ENCODE results near the gene MYBPC3. TPM values are rescaled to one million over a fixed set of nuclear protein-coding genes. Genes with fewer than 3 reads are reported as not detected.

MYBPC3 gene
- polyA plus RNA-seq, 1 experiment: not detected

DNA sequence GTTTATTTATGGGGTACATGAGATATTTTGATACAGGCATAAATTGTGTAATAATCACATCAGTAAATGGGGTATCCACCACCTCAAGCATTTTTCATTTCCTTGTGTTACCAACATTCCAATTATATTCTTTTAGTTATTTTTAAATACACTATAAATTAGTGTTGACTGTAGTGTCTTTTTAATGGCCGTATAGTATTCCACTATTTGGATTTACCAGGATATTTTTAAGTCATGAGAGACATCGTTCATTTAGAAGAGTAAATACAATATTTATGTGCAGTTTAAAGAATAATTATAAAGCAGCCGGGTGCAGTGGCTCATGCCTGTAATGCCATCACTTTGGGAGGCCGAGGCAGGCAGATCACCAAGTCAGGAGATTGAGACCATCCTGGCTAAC lies 32.0 kb upstream of the MYBPC3 start:
- Histone ChIP-seq H3K4me3 (ENCODE audit: low read depth, low read length) (no peak overlapping the region), H3K36me3 (ENCODE audit: control insufficient read depth, insufficient read depth, low read length) (no peaks in the 10 kb centered on the region), H3K27me3 (ENCODE audit: control insufficient read depth, insufficient read depth, low read length) (peaks cover 2% of the 10 kb centered on the region; the same call in 1 of the 2 replicates)
- TF ChIP-seq CTCF (IDR thresholded peaks at IDR 0.05; ENCODE audit: insufficient read depth, low read depth, low read length): no peak
- no peak for DNase-seq (ENCODE audit: low read depth)
- ChIA-PET CTCF (interaction anchor here (1.9 kb wide), 1 partner anchor 10 kb away, joined by 9 read pairs; no protein-coding TSS in a partner anchor), POLR2A (no interaction called here)

GRCh38 chr11:47383071-47383470 lies 30.6 kb upstream of the MYBPC3 start:
- ChIA-PET CTCF (interaction anchor here (1.9 kb wide), 1 partner anchor 9 kb away, joined by 9 read pairs; no protein-coding TSS in a partner anchor), POLR2A (no interaction called here)
- no peak for DNase-seq (ENCODE audit: low read depth)
- no peak overlapping the region for H3K4me3 ChIP-seq (ENCODE audit: low read depth, low read length)
- no peak for TF ChIP-seq CTCF (IDR thresholded peaks at IDR 0.05; ENCODE audit: insufficient read depth, low read depth, low read length)
- H3K36me3 ChIP-seq (ENCODE audit: control insufficient read depth, insufficient read depth, low read length): no peaks in the 10 kb centered on the region
- H3K27me3 ChIP-seq (ENCODE audit: control insufficient read depth, insufficient read depth, low read length): peaks cover 2% of the 10 kb centered on the region; the same call in 1 of the 2 replicates

GRCh38 chr11:47380078-47380477 lies 27.6 kb upstream of the MYBPC3 start:
- CTCF ChIA-PET: interaction anchor here (1.7 kb wide), 1 partner anchor 8 kb away, joined by 4 read pairs; no protein-coding TSS in a partner anchor
- POLR2A ChIA-PET: no interaction called here

DNA sequence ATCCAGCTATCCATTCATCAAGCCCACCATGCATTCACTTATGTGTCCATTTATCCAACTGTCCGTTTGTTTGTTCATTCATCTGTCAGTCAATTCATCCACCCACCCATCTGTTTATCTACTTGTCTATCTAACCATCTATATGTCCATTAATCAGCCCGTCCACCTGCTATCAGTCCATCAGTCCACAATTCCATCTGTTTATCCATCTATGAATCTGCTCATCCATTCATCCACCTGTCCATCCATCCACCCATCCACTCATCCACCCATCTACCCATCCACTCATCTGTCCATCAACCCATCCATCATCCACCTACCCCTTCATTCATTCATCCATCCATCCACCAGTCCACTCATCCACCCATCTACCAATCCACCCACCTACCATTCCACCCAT lies 26.8 kb upstream of the MYBPC3 start:
- Histone ChIP-seq H3K27me3 (ENCODE audit: control insufficient read depth, insufficient read depth, low read length) (peaks cover 2% of the 10 kb centered on the region; the same call in 1 of the 2 replicates), H3K4me3 (ENCODE audit: low read depth, low read length) (no peak overlapping the region), H3K36me3 (ENCODE audit: control insufficient read depth, insufficient read depth, low read length) (no peaks in the 10 kb centered on the region)
- TF ChIP-seq CTCF (IDR thresholded peaks at IDR 0.05; ENCODE audit: insufficient read depth, low read depth, low read length): no peak
- ChIA-PET CTCF (interaction anchor here (1.7 kb wide), 1 partner anchor 9 kb away, joined by 4 read pairs; no protein-coding TSS in a partner anchor), POLR2A (no interaction called here)
- DNase-seq (ENCODE audit: low read depth): no peak

More at GRCh38 chr11:47380078-47380477, 27.6 kb upstream of the MYBPC3 start:
- no peak for TF ChIP-seq CTCF (IDR thresholded peaks at IDR 0.05; ENCODE audit: insufficient read depth, low read depth, low read length)
- H3K27me3 ChIP-seq (ENCODE audit: control insufficient read depth, insufficient read depth, low read length): peaks cover 2% of the 10 kb centered on the region; the same call in 1 of the 2 replicates
- H3K36me3 ChIP-seq (ENCODE audit: control insufficient read depth, insufficient read depth, low read length): no peaks in the 10 kb centered on the region
- H3K4me3 ChIP-seq (ENCODE audit: low read depth, low read length): no peak overlapping the region
- DNase-seq (ENCODE audit: low read depth): no peak

- TF ChIP-seq CTCF (IDR thresholded peaks at IDR 0.05; ENCODE audit: insufficient read depth, low read depth, low read length): no peak
- Histone ChIP-seq H3K4me3 (ENCODE audit: low read depth, low read length) (no peak overlapping the region), H3K36me3 (ENCODE audit: control insufficient read depth, insufficient read depth, low read length) (no peaks in the 10 kb centered on the region), H3K27me3 (ENCODE audit: control insufficient read depth, insufficient read depth, low read length) (peaks cover 2% of the 10 kb centered on the region; the same call in 1 of the 2 replicates)
- DNase-seq (ENCODE audit: low read depth): no peak
- POLR2A ChIA-PET: no interaction called here
- CTCF ChIA-PET: no interaction called here
Observed at GRCh38 chr11:47378836-47379170, 26.3 kb upstream of the MYBPC3 start.

Data from BJ (cell line).